IPS-18c (cell line): Measurements from ENCODE around the gene C14orf119.

Experiments used
- H3K4me3 ChIP-seq: 2 replicates; pipeline ENCODE4 v1.7.0; 2013; ENCODE audit warnings: low read depth, mild to moderate bottlenecking, low read length, moderate library complexity; ENCODE audit not compliant: insufficient read depth
- H3K9me3 ChIP-seq: one replicate; pipeline ENCODE4 v1.6.1; 2013; ENCODE audit warnings: mild to moderate bottlenecking, low read length, moderate library complexity; ENCODE audit not compliant: control insufficient read depth, insufficient read depth

The C14orf119 gene

GRCh38 chr14:23095196-23096108 lies at the start of gene C14orf119:
C14orf119 (plus strand) TSS chr14:23095505; CDS start chr14:23097659, 2,154 bp downstream.
- no peaks in the 10 kb centered on the region for H3K9me3 ChIP-seq
- peak within 1 kb of the TSS; percentile 100 for H3K4me3 ChIP-seq

GRCh38 chr14:23047034-23047634 lies 48.2 kb upstream of the C14orf119 start:
- Histone ChIP-seq H3K4me3 (no peak overlapping the region), H3K9me3 (no peaks in the 10 kb centered on the region)

- H3K4me3 ChIP-seq = no peak overlapping the region
- no peaks in the 10 kb centered on the region for H3K9me3 ChIP-seq
Measured at GRCh38 chr14:23047751-23048693, 47.3 kb upstream of the C14orf119 start.

GRCh38 chr14:23049011-23049410 lies 46.3 kb upstream of the C14orf119 start:
- no peaks in the 10 kb centered on the region for H3K9me3 ChIP-seq

GRCh38 chr14:23051141-23052057 lies 43.9 kb upstream of the C14orf119 start:
- H3K9me3 ChIP-seq = no peaks in the 10 kb centered on the region
- no peak overlapping the region for H3K4me3 ChIP-seq

More at GRCh38 chr14:23049011-23049410, 46.3 kb upstream of the C14orf119 start:
- H3K4me3 ChIP-seq = no peak overlapping the region

GRCh38 chr14:23052182-23052623 lies 43.1 kb upstream of the C14orf119 start:
- H3K4me3 ChIP-seq = no peak overlapping the region
- H3K9me3 ChIP-seq = no peaks in the 10 kb centered on the region

GRCh38 chr14:23052671-23053070 lies 42.6 kb upstream of the C14orf119 start:
- Histone ChIP-seq H3K4me3 (no peak overlapping the region), H3K9me3 (no peaks in the 10 kb centered on the region)

- no peak overlapping the region for H3K4me3 ChIP-seq
- no peaks in the 10 kb centered on the region for H3K9me3 ChIP-seq
Measured at GRCh38 chr14:23053426-23053825, 41.9 kb upstream of the C14orf119 start.

- H3K4me3 ChIP-seq = no peak overlapping the region
- no peaks in the 10 kb centered on the region for H3K9me3 ChIP-seq
Measured at GRCh38 chr14:23054000-23054811, 41.1 kb upstream of the C14orf119 start.

GRCh38 chr14:23055147-23055550 lies 40.2 kb upstream of the C14orf119 start:
- Histone ChIP-seq H3K9me3 (no peaks in the 10 kb centered on the region), H3K4me3 (no peak overlapping the region)

- Histone ChIP-seq H3K9me3 (no peaks in the 10 kb centered on the region), H3K4me3 (peak overlapping the region; percentile 28; the same call in 1 of the 2 replicates)
Measured at GRCh38 chr14:23055621-23056144, 39.6 kb upstream of the C14orf119 start.

- H3K4me3 ChIP-seq = peak overlapping the region; percentile 82
- no peaks in the 10 kb centered on the region for H3K9me3 ChIP-seq
Measured at GRCh38 chr14:23056145-23056955, 39.0 kb upstream of the C14orf119 start.

GRCh38 chr14:23056956-23057756 lies 38.1 kb upstream of the C14orf119 start, which contains the start of gene CDH24:
CDH24 (minus strand) TSS chr14:23057520; CDS start chr14:23055733, 1,787 bp downstream.
- H3K4me3 ChIP-seq = peak within 1 kb of the TSS; percentile 82
- no peaks in the 10 kb centered on the region for H3K9me3 ChIP-seq
